ENCODE measurements around the gene FMN2.

DNA sequence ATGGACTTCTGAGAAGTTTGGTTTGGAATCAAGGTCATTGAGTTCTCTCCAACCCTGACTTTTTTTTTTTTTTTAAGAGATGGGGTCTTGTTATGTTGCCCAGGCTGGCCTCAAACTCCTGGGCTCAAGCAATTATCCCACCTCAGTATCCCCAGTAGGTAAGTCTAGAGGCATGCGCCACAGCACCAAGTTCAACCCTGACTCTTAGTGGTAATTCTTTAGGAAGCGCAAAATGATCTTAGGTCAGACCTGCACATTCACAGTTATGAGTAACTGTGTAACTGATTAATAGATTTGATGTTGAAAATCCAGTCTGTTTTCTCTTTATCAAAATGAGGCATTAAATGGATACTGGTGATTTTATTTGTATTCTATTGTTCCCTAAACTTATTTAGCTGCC lies 424.4 kb downstream of the FMN2 start:
- TF ChIP-seq CTCF (IDR thresholded peaks at IDR 0.05) (no peak), POLR2A (IDR thresholded peaks at IDR 0.05) (no peak)
